Measurements from ENCODE around the gene PDIA4.
A peak's percentile ranks its signal among the peaks of the same experiment; 100 is the strongest.

The PDIA4 gene

DNA sequence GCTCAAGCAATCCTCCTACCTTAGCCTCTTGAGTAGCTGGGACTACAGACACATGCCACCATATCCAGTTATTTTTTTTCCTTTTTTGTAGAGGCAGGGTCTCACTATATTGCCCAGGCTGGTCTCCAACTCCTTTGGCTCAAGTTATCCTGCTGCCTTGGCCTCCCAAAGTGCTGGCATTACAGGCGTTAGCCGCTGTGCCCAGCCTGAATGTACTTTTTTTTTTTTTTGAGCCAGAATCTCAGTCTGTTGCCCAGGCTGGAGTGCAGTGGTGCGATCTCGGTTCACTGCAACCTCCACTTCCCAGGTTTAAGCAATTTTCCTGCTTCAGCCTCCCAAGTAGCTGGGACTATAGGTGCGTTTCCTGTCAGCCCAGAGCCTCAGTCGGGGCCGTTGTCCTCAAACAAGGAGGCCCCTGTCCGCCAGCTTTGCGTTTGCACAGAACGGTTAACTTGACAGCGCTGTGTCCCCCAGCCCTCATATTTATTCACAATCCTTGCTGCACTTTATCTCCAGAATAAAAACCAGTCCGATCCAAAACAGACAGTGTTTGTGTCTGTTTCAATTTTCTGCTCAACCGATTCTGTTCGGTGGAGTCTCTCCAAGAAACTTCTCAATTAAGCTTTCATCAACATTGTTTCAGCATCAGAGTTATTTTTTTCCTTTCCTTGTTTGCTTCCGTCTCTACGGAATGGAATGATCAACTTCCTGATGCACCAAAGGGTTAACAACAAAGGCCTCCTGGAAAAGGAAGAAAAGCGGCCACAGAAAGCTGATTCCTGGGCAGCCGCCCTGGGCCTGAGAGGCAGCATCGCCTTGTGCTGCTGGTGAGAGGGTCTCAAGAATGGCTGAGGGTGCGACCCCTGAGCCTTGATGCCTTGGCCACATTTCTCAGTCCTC is 64.5 kb downstream of the PDIA4 start:
- no peak for DNase-seq

DNA sequence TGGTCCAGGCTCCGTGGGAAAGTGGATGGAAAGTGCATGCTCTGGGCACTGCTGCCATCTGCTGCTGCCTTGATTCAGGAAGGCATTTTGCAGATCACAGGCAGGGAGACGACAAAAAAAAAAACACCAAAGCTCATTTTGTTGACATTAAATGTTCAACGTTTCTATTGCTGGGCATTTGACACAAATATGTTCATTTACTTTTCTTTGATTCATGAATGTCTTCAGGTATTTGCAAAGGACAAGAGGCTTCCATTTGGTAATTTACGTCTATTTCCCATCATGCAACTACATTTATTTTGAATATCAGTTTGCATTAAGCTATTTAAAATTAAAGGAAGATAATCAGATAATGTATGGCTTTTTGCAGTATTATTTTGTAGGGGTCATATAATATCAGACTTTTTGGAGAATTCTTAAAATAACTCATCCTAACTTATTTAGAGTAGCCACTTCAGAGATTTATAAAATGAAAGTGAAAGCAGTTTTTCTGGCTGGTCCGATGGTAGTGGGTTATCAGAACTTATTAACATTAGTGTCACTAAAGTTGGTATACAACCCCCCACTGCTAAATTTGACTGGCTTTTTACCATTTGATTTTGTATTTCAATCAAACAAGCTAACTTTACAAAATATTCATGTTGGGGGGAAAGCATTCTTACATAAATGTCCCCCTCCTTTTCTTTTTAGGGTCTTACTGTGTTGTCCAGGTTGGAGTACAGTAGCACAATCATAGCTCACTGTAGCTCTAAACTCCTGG is 65.3 kb downstream of the PDIA4 start:
- DNase-seq: peak; percentile 75

DNA sequence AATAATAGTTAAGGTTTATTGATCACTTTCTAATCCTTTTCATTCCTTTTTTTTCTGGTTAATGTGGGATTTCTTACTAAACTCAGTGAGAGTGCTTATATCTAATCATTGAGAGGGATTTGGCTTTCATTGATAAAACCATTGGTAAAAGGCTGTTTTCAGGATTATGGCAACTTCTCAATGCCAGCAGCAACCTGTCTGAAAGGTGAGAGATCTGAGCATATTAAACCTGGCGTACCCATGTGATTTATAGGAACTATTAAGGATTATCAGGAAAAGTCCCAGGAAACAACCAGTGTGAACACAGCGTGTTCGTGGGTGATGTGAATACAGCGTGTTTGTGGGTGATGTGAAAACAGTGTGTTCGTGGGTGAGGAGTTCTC is 65.9 kb downstream of the PDIA4 start:
- no peak for DNase-seq

DNA sequence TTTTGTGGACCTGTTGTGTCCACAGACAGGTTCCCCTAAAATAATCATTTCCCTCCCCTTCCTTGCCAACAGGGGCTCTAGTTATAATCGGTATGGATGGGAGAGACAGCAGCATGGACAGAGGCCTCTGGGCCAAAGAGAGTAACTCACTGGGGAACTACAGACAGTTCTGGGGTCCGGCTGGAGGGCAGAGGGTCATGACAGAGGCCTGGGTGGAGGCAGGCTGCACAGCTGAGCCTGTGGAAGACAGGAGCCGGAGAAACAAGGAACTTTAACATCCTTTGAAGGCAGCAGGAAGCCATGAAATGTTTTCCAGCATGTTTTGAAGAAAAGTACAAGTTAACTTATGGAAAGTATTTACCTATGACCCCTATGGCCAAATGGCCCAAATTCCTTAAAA is 68.6 kb downstream of the PDIA4 start:
- no peak for DNase-seq

DNA sequence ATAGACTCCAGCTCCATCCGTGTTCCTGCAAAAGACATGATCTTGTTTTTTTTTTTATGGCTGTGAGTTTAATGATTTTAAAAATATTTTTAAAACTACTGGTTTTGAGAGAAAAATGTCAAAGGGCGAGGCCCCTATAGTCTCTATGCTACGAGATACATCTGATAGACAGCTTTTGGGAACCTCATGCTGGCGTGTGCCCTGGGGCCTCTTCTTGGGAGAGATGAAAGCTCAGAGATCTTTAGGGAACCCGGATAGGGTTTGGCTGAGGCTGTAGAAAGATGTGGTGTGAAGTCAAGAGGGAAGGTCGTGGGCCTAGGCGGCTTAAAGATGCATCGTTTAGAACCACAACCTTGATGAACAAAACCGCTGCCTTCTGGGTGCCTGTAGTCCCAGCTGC is 70.2 kb downstream of the PDIA4 start:
- no peak for DNase-seq

DNA sequence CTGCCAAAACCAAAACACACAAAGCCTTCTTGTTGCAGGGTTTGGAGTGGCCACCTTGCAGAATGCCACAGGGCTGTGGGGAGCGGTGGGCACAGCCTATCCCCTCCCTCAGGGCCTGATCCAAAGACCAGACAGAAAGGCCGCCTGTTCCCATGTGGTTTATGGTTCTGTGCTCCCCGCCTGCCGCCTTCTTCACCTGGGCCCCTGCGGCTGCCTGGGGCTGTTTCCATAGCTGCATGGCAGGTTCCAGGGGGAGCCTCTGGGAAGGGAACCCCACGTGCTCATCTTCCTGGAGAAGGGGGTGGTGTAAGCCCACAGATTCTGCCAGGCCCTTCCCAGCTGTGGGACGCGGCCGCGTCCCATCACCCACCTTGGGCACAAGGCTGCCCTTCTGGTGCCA is 73.5 kb downstream of the PDIA4 start:
- DNase-seq: no peak

DNA sequence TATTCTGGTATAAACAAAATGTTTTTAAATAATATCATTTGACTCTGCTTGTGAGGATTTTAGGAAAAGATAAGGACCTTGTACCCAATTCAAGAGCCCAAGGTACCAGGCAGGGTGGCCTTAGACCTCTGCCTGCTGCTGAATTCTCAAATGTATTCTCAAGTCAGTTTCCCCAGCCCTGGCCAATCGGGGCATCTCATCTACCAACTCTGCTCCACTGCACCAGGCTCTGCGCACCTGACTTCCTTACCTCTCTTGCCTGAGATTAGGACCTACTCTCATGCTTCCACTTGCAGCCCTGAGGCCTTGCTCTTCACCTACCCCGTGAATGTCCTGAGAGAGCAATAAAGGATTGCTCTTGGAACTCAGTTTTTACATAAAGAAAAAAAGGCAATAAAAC is 74.6 kb downstream of the PDIA4 start:
- DNase-seq: no peak

Measured in activated CD4-positive, alpha-beta T cell treated with anti-CD3 and anti-CD28 coated beads, Interleukin-10, Interleukin-2, amounts not matched to agents 100 ng/mL and 50 ng/mL, durations not matched to agents 16 hours and 8 hours (primary cell).